ENCODE measurements around the gene KLHDC7A. TPM values are rescaled to one million over a fixed set of nuclear protein-coding genes. Genes with fewer than 3 reads are reported as not detected.

KLHDC7A gene
- total and polyA plus RNA-seq, 11 donors, result 0.05 to 0.16 (median 0.12) TPM; not detected in 8

GRCh38 chr1:18468570-18468969 is 12.2 kb upstream of the KLHDC7A start:
- H3K27me3 ChIP-seq, result peaks cover 0 to 39% (median 0%) of the 10 kb centered on the region in 9 donors
- H3K27ac ChIP-seq, result no peak overlapping the region
- no peak for TF ChIP-seq POLR2A (IDR thresholded peaks at IDR 0.05)
- no peak for TF ChIP-seq CTCF (IDR thresholded peaks at IDR 0.05)
- H3K9me3 ChIP-seq, result no peaks in the 10 kb centered on the region
- no peaks in the 10 kb centered on the region for H3K4me1 ChIP-seq
- no peak overlapping the region for H3K4me3 ChIP-seq
- intact Hi-C loops (cut with DNase I), result no loop called here
- DNase-seq (no peak), ATAC-seq (no peak)
- no peaks in the 10 kb centered on the region for H3K36me3 ChIP-seq
- WGBS, 4 donors, result 68 to 74% (median 69%) methylated on average over 6 of the region's 6 CpGs

GRCh38 chr1:18469514-18469913 is 11.2 kb upstream of the KLHDC7A start:
- Histone ChIP-seq H3K36me3 (no peaks in the 10 kb centered on the region), H3K27me3 (peaks cover 0 to 43% (median 0%) of the 10 kb centered on the region in 9 donors), H3K4me3 (no peak overlapping the region), H3K27ac (no peak overlapping the region), H3K9me3 (no peaks in the 10 kb centered on the region), H3K4me1 (no peaks in the 10 kb centered on the region)
- TF ChIP-seq POLR2A (IDR thresholded peaks at IDR 0.05), result no peak
- ATAC-seq, result no peak
- DNase-seq, result no peak
- intact Hi-C loops (cut with DNase I), result no loop called here
- 64 to 75% (median 66%) methylated on average over 8 of the region's 8 CpGs for WGBS, 4 donors

- no peak for TF ChIP-seq CTCF (IDR thresholded peaks at IDR 0.05)
- TF ChIP-seq POLR2A (IDR thresholded peaks at IDR 0.05), result no peak
- intact Hi-C loops (cut with DNase I), result no loop called here
- Histone ChIP-seq H3K27me3 (peaks cover 0 to 38% (median 0%) of the 10 kb centered on the region in 9 donors), H3K4me1 (no peaks in the 10 kb centered on the region), H3K9me3 (no peaks in the 10 kb centered on the region), H3K4me3 (no peak overlapping the region), H3K27ac (no peak overlapping the region), H3K36me3 (no peaks in the 10 kb centered on the region)
- no peak for ATAC-seq
- WGBS, 4 donors, result 64 to 66% (median 65%) methylated on average over 12 of the region's 12 CpGs
- DNase-seq, result no peak
Observed at GRCh38 chr1:18470671-18471355, 9.9 kb upstream of the KLHDC7A start.

GRCh38 chr1:18473195-18473815 is 7.4 kb upstream of the KLHDC7A start:
- Histone ChIP-seq H3K27ac (no peak overlapping the region), H3K4me1 (no peaks in the 10 kb centered on the region), H3K4me3 (no peak overlapping the region), H3K9me3 (no peaks in the 10 kb centered on the region), H3K36me3 (no peaks in the 10 kb centered on the region), H3K27me3 (peaks cover 0 to 45% (median 3%) of the 10 kb centered on the region in 9 donors)
- ATAC-seq (no peak), DNase-seq (no peak)
- no peak for TF ChIP-seq CTCF (IDR thresholded peaks at IDR 0.05)
- TF ChIP-seq POLR2A (IDR thresholded peaks at IDR 0.05), result no peak
- intact Hi-C loops (cut with DNase I), result no loop called here
- WGBS, 4 donors, result 69 to 71% (median 70%) methylated on average over 11 of the region's 11 CpGs

Measured in heart left ventricle (tissue), 16 donors.